ENCODE measurements around the gene SLC35D3. TPM values are rescaled to one million over a fixed set of nuclear protein-coding genes. Genes with fewer than 3 reads are reported as not detected.
"Not testable (repeated sequence)": the region's sequence is repeated elsewhere in the genome, so short reads cannot be mapped to it uniquely, and the experiment has no call there.

Gene SLC35D3
- total and polyA plus RNA-seq, 2 experiments from 2014 or later, result 0.12 TPM; not detected in 1

GRCh38 chr6:136947037-136947436, 24.9 kb downstream of the SLC35D3 start:
- H3K9me2 ChIP-seq (replicated peaks; ENCODE audit: insufficient read depth), result no peaks in the 10 kb centered on the region

GRCh38 chr6:136949957-136950356, 27.9 kb downstream of the SLC35D3 start:
- not testable (repeated sequence) for H3K27ac ChIP-seq; H3K79me2 ChIP-seq; H3K4me3 ChIP-seq; H2AFZ ChIP-seq; H4K20me1 ChIP-seq (ENCODE audit: insufficient read depth, poor library complexity, severe bottlenecking); DNase-seq (ENCODE audit: low spot score); H3K27me3 ChIP-seq; H3K4me2 ChIP-seq; H3K36me3 ChIP-seq (replicated peaks; ENCODE audit: insufficient read depth, low read depth); H3K4me1 ChIP-seq (ENCODE audit: insufficient read depth); H3K9me2 ChIP-seq (replicated peaks; ENCODE audit: insufficient read depth); H3K9me3 ChIP-seq (ENCODE audit: low read depth)
- 98% methylated on average over 3 of the region's 3 CpGs for WGBS (ENCODE audit: low lambda C conversion rate, missing lambda C conversion rate)

More at GRCh38 chr6:136947037-136947436, 24.9 kb downstream of the SLC35D3 start:
- no peaks in the 10 kb centered on the region for H3K9me3 ChIP-seq (ENCODE audit: low read depth)
- no peak overlapping the region for H3K4me2 ChIP-seq
- no peaks in the 10 kb centered on the region for H3K36me3 ChIP-seq (replicated peaks; ENCODE audit: insufficient read depth, low read depth)
- no peak overlapping the region for H3K27ac ChIP-seq
- WGBS (ENCODE audit: low lambda C conversion rate, missing lambda C conversion rate), result 51% methylated on average over 9 of the region's 9 CpGs
- no peak for TF ChIP-seq EZH2 (IDR thresholded peaks at IDR 0.05; ENCODE audit: borderline replicate concordance)
- no peak for TF ChIP-seq CTCF (IDR thresholded peaks at IDR 0.05; ENCODE audit: poor library complexity)
- TF ChIP-seq EZH2phosphoT487 (IDR thresholded peaks at IDR 0.05; ENCODE audit: low read depth, severe bottlenecking, unreplicated experiment), result no peak
- no peak overlapping the region for H2AFZ ChIP-seq
- H3K4me1 ChIP-seq (ENCODE audit: insufficient read depth), result no peaks in the 10 kb centered on the region
- DNase-seq (ENCODE audit: low spot score), result no peak
- no peaks in the 10 kb centered on the region for H3K79me2 ChIP-seq
- H4K20me1 ChIP-seq (ENCODE audit: insufficient read depth, poor library complexity, severe bottlenecking), result no peaks in the 10 kb centered on the region
- no peak overlapping the region for H3K4me3 ChIP-seq
- H3K27me3 ChIP-seq, result no peaks in the 10 kb centered on the region

DNA sequence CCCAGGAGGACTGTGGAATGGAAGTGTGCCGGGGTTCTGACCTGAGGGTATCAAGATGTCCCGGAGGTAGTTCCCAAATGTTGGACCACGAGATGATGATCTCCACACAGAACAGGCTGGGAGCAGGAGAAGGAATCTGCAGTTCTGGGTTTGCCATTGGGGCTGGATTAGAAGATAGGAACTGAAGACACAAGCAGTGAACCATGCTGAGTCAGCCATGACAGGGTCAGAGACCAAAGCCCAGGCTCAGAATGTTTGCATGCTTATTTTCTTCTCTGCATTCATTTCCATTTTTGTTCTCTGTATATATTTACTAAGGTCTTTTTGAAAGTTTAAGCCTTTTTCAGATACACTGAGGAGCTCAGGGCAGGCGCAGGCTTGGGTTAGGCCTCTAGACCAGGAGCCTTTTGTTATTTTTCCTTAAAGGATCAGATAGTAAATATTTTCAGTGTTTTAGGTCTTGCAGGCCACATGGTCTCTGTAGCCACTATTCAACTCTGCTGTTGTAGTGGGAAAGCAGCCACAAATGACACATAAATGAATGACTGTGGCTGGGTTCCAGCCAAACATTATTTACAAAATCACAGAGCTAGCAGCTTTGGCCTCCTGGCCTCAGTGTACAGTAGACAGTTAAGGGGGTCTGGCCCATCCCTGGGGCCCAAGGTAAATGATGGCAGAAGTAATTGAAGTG, 28.5 kb downstream of the SLC35D3 start:
- Histone ChIP-seq H3K4me3 (no peak overlapping the region), H3K4me2 (no peak overlapping the region), H4K20me1 (ENCODE audit: insufficient read depth, poor library complexity, severe bottlenecking) (no peaks in the 10 kb centered on the region), H3K9me3 (ENCODE audit: low read depth) (no peaks in the 10 kb centered on the region), H3K36me3 (replicated peaks; ENCODE audit: insufficient read depth, low read depth) (no peaks in the 10 kb centered on the region), H3K4me1 (ENCODE audit: insufficient read depth) (no peaks in the 10 kb centered on the region), H3K79me2 (no peaks in the 10 kb centered on the region), H3K27ac (no peak overlapping the region), H3K27me3 (no peaks in the 10 kb centered on the region), H2AFZ (no peak overlapping the region), H3K9me2 (replicated peaks; ENCODE audit: insufficient read depth) (no peaks in the 10 kb centered on the region)
- DNase-seq (ENCODE audit: low spot score), result no peak
- no peak for TF ChIP-seq EZH2 (IDR thresholded peaks at IDR 0.05; ENCODE audit: borderline replicate concordance)
- WGBS (ENCODE audit: low lambda C conversion rate, missing lambda C conversion rate), result 87% methylated on average over 4 of the region's 4 CpGs

- Histone ChIP-seq H4K20me1 (ENCODE audit: insufficient read depth, poor library complexity, severe bottlenecking) (no peaks in the 10 kb centered on the region), H3K79me2 (no peaks in the 10 kb centered on the region), H3K4me3 (no peak overlapping the region), H3K4me2 (no peak overlapping the region), H3K27me3 (peaks cover 5% of the 10 kb centered on the region), H3K36me3 (replicated peaks; ENCODE audit: insufficient read depth, low read depth) (no peaks in the 10 kb centered on the region), H3K4me1 (ENCODE audit: insufficient read depth) (no peaks in the 10 kb centered on the region), H3K9me3 (ENCODE audit: low read depth) (no peaks in the 10 kb centered on the region), H2AFZ (no peak overlapping the region), H3K27ac (no peak overlapping the region), H3K9me2 (replicated peaks; ENCODE audit: insufficient read depth) (no peaks in the 10 kb centered on the region)
- WGBS (ENCODE audit: low lambda C conversion rate, missing lambda C conversion rate), result 79% methylated on average over 7 of the region's 7 CpGs
- DNase-seq (ENCODE audit: low spot score), result no peak
- TF ChIP-seq EZH2phosphoT487 (IDR thresholded peaks at IDR 0.05; ENCODE audit: low read depth, severe bottlenecking, unreplicated experiment), result no peak
- TF ChIP-seq CTCF (IDR thresholded peaks at IDR 0.05; ENCODE audit: poor library complexity), result no peak
- no peak for TF ChIP-seq EZH2 (IDR thresholded peaks at IDR 0.05; ENCODE audit: borderline replicate concordance)
Observed at GRCh38 chr6:136952714-136953260, 30.7 kb downstream of the SLC35D3 start.

Data from hepatocyte (in vitro differentiated cells).